HEK293T (cell line): ENCODE measurements around the gene TBC1D14.

Experiments
- FOXM1 ChIP-seq: fragments of 450-650 bp; IDR thresholded peaks from 2 replicates; pipeline ENCODE4 v1.6.1; 2017; ENCODE audit warnings: mild to moderate bottlenecking, borderline replicate concordance
- NFRKB ChIP-seq: fragments of 450-650 bp; IDR thresholded peaks from 2 replicates; pipeline ENCODE4 v1.6.1; 2016; ENCODE audit warnings: mild to moderate bottlenecking, moderate library complexity
- SP1 ChIP-seq: fragments of 450-650 bp; IDR thresholded peaks from 2 replicates; pipeline ENCODE4 v1.6.1; 2017
- SUZ12 ChIP-seq: fragments of 450-650 bp; IDR thresholded peaks from 2 replicates; pipeline ENCODE4 v1.6.1; 2016; ENCODE audit warnings: mild to moderate bottlenecking
- TARDBP ChIP-seq: fragments of 450-650 bp; IDR thresholded peaks from 2 replicates; pipeline ENCODE4 v1.6.1; 2016
- ZNF384 ChIP-seq: fragments of 450-650 bp; IDR thresholded peaks from 2 replicates; pipeline ENCODE4 v1.6.1; 2016
- TF ChIP-seq, protein P1 (sequence below): fragments of 450-650 bp; IDR thresholded peaks from 2 replicates; pipeline ENCODE4 v1.6.1; 2016

DNA sequence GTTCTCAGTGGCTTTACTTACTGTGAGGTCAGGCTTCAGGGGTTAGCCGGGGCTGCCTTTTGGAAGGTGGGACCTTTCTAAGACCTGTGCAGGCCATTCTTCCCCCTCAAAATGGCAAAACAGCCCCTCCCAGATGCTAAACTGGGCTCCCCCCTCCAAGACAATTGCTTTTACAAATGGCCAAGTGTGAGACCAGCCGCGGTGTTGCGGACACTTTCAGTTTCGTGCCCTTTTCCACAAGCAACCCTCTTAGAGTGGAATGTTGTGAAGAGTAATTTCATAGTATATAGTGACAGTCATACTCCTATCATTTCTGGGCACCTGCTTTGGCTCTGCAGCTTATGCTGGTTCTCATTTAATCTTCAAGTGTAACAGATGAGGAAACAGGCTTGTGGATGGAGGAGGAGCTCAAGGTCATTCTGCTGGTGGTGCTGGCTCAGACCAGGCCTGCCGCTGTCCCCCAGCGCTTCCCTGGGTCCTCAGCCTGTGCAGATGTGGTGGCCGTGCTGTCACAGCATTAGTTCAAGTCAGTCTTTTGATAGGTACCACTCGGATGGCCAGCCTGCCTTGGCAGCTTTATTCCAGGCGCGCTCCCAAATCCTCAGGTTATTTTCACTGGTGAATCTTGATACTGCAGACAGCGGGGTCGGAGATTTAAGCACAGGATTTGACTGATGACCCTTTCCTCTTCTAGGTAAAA, 78.5 kb downstream of the TBC1D14 start:
- TF ChIP-seq SUZ12, result no peak
- TF ChIP-seq NFRKB, result no peak
- TF ChIP-seq, protein P1, sequence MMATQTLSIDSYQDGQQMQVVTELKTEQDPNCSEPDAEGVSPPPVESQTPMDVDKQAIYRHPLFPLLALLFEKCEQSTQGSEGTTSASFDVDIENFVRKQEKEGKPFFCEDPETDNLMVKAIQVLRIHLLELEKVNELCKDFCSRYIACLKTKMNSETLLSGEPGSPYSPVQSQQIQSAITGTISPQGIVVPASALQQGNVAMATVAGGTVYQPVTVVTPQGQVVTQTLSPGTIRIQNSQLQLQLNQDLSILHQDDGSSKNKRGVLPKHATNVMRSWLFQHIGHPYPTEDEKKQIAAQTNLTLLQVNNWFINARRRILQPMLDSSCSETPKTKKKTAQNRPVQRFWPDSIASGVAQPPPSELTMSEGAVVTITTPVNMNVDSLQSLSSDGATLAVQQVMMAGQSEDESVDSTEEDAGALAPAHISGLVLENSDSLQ, result no peak
- no peak for TF ChIP-seq TARDBP
- TF ChIP-seq FOXM1, result no peak
- no peak for TF ChIP-seq ZNF384
- no peak for TF ChIP-seq SP1
